ENCODE data around the gene TMEM74B.

DNA sequence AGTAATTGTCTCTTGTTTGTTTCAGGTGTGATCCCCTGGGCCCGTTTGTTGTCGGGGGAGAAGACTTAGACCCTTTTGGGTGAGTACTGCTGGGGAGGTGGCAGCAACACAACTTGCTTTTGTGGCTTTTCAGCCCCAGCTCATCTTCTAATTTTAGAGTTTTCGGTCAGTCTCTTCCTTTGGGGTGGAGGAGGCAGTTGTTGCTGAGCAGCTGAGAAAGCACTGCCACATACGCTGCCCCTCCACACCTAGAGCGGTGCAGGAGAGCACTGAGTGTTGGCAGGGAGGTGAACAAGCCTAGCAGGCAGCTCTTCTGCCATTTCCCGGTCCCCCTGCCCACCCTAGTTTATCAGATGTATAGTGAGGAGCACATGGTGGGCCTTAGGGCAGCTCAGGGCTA is 21.7 kb downstream of the TMEM74B start:
- TF ChIP-seq, protein P1, sequence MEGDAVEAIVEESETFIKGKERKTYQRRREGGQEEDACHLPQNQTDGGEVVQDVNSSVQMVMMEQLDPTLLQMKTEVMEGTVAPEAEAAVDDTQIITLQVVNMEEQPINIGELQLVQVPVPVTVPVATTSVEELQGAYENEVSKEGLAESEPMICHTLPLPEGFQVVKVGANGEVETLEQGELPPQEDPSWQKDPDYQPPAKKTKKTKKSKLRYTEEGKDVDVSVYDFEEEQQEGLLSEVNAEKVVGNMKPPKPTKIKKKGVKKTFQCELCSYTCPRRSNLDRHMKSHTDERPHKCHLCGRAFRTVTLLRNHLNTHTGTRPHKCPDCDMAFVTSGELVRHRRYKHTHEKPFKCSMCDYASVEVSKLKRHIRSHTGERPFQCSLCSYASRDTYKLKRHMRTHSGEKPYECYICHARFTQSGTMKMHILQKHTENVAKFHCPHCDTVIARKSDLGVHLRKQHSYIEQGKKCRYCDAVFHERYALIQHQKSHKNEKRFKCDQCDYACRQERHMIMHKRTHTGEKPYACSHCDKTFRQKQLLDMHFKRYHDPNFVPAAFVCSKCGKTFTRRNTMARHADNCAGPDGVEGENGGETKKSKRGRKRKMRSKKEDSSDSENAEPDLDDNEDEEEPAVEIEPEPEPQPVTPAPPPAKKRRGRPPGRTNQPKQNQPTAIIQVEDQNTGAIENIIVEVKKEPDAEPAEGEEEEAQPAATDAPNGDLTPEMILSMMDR (tag by site-specific recombination; IDR thresholded peaks at IDR 0.05): no peak
- TF ChIP-seq BCL11B (tag by site-specific recombination; IDR thresholded peaks at IDR 0.05; ENCODE audit: low read depth): no peak
- no peak for TF ChIP-seq KLF16 (tag by site-specific recombination; IDR thresholded peaks at IDR 0.05)
- no peak for TF ChIP-seq SP2 (tag by site-specific recombination; IDR thresholded peaks at IDR 0.05)
- no peak for TF ChIP-seq ZNF133 (tag by site-specific recombination; IDR thresholded peaks at IDR 0.05)
- TF ChIP-seq ZSCAN30 (tag by site-specific recombination; IDR thresholded peaks at IDR 0.05): no peak
- TF ChIP-seq, protein P2, sequence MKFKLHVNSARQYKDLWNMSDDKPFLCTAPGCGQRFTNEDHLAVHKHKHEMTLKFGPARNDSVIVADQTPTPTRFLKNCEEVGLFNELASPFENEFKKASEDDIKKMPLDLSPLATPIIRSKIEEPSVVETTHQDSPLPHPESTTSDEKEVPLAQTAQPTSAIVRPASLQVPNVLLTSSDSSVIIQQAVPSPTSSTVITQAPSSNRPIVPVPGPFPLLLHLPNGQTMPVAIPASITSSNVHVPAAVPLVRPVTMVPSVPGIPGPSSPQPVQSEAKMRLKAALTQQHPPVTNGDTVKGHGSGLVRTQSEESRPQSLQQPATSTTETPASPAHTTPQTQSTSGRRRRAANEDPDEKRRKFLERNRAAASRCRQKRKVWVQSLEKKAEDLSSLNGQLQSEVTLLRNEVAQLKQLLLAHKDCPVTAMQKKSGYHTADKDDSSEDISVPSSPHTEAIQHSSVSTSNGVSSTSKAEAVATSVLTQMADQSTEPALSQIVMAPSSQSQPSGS (tag by site-specific recombination; IDR thresholded peaks at IDR 0.05; ENCODE audit: low read depth): no peak
- no peak for TF ChIP-seq TCF7L2 (IDR thresholded peaks at IDR 0.05; ENCODE audit: borderline replicate concordance, low read depth, low read length)
- TF ChIP-seq, protein P3, sequence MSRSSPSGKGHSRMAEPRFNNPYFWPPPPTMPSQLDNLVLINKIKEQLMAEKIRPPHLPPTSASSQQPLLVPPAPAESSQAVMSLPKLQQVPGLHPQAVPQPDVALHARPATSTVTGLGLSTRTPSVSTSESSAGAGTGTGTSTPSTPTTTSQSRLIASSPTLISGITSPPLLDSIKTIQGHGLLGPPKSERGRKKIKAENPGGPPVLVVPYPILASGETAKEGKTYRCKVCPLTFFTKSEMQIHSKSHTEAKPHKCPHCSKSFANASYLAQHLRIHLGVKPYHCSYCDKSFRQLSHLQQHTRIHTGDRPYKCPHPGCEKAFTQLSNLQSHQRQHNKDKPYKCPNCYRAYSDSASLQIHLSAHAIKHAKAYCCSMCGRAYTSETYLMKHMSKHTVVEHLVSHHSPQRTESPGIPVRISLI (tag by site-specific recombination; IDR thresholded peaks at IDR 0.05): no peak
- TF ChIP-seq ZNF585B (tag by site-specific recombination; IDR thresholded peaks at IDR 0.05): no peak
- no peak for TF ChIP-seq ZNF223 (tag by site-specific recombination; IDR thresholded peaks at IDR 0.05)
- TF ChIP-seq GLIS2 (tag by site-specific recombination; IDR thresholded peaks at IDR 0.05): no peak
- TF ChIP-seq SETDB1 (IDR thresholded peaks at IDR 0.05; ENCODE audit: insufficient read length, low read length): no peak
- TF ChIP-seq, protein P4, sequence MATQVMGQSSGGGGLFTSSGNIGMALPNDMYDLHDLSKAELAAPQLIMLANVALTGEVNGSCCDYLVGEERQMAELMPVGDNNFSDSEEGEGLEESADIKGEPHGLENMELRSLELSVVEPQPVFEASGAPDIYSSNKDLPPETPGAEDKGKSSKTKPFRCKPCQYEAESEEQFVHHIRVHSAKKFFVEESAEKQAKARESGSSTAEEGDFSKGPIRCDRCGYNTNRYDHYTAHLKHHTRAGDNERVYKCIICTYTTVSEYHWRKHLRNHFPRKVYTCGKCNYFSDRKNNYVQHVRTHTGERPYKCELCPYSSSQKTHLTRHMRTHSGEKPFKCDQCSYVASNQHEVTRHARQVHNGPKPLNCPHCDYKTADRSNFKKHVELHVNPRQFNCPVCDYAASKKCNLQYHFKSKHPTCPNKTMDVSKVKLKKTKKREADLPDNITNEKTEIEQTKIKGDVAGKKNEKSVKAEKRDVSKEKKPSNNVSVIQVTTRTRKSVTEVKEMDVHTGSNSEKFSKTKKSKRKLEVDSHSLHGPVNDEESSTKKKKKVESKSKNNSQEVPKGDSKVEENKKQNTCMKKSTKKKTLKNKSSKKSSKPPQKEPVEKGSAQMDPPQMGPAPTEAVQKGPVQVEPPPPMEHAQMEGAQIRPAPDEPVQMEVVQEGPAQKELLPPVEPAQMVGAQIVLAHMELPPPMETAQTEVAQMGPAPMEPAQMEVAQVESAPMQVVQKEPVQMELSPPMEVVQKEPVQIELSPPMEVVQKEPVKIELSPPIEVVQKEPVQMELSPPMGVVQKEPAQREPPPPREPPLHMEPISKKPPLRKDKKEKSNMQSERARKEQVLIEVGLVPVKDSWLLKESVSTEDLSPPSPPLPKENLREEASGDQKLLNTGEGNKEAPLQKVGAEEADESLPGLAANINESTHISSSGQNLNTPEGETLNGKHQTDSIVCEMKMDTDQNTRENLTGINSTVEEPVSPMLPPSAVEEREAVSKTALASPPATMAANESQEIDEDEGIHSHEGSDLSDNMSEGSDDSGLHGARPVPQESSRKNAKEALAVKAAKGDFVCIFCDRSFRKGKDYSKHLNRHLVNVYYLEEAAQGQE (tag by site-specific recombination; IDR thresholded peaks at IDR 0.05): no peak
